GM12878 (cell line): ENCODE measurements around the gene SOX6.

Experiments used
- BRCA1 ChIP-seq: IDR thresholded peaks from 2 replicates; pipeline ENCODE4 v1.6.1; 2011; ENCODE audit warnings: low read depth, low read length, improper control_type of control experiment
- CEBPZ ChIP-seq: fragments of 150-350 bp; IDR thresholded peaks from 2 replicates; pipeline ENCODE4 v1.6.1; 2016; ENCODE audit warnings: low read depth, low read length
- CTCF ChIP-seq, 3 experiments: IDR thresholded peaks in 2 of 3; conservative IDR thresholded peaks in 1 of 3; 2 replicates each; pipeline ENCODE4 v1.5.1; 2011; ENCODE audit warnings: low read depth in 3 of 3, low read length in 3 of 3, mild to moderate bottlenecking in 3 of 3, control low read depth in 2 of 3, moderate library complexity in 2 of 3, inconsistent platforms in 1 of 3, mixed read lengths in 1 of 3; ENCODE audit not compliant: control insufficient read depth in 2 of 3, insufficient read depth in 1 of 3; ENCODE audit errors: extremely low read depth in 1 of 3
- EP300 ChIP-seq, 2 experiments: fragments of 150-350 bp in 1 of 2; IDR thresholded peaks; 2 replicates each; pipeline ENCODE4 v1.6.1; 2011 to 2012; ENCODE audit warnings: low read depth in 2 of 2, low read length in 2 of 2, borderline replicate concordance in 1 of 2, improper control_type of control experiment in 1 of 2, inconsistent platforms in 1 of 2; ENCODE audit not compliant: control insufficient read depth in 1 of 2
- GATAD2B ChIP-seq: fragments of 450-650 bp; conservative IDR thresholded peaks from 2 replicates; pipeline ENCODE4 v1.6.1; 2017; ENCODE audit warnings: low read depth, mild to moderate bottlenecking, moderate library complexity
- LARP7 ChIP-seq: fragments of 450-650 bp; IDR thresholded peaks from 2 replicates; pipeline ENCODE4 v1.6.1; 2017; ENCODE audit warnings: mild to moderate bottlenecking
- POLR2A ChIP-seq: IDR thresholded peaks from 2 replicates; pipeline ENCODE4 v1.6.1; 2011; ENCODE audit warnings: low read depth, mild to moderate bottlenecking, low read length
- RCOR1 ChIP-seq: conservative IDR thresholded peaks from 2 replicates; pipeline ENCODE4 v1.6.1; 2012; ENCODE audit warnings: low read depth, low read length, improper control_type of control experiment
- SMAD5 ChIP-seq: IDR thresholded peaks from 2 replicates; pipeline ENCODE4 v1.6.1; 2016; ENCODE audit warnings: antibody characterized with exemption, low read depth
- TCF12 ChIP-seq: IDR thresholded peaks from 2 replicates; pipeline ENCODE4 v1.6.1; 2011; ENCODE audit warnings: low read depth, mild to moderate bottlenecking, low read length
- ZBTB4 ChIP-seq: fragments of 450-650 bp; formaldehyde crosslinking; IDR thresholded peaks from 2 replicates; pipeline ENCODE4 v1.4.0; 2022; ENCODE audit warnings: mild to moderate bottlenecking, moderate library complexity
- ZNF217 ChIP-seq: fragments of 450-650 bp; IDR thresholded peaks from 2 replicates; pipeline ENCODE4 v1.6.1; 2017; ENCODE audit warnings: antibody characterized with exemption, mild to moderate bottlenecking

GRCh38 chr11:16378906-16379305 lies 22.6 kb upstream of the SOX6 start:
- no peak for TF ChIP-seq POLR2A
- no peak for TF ChIP-seq CTCF (IDR thresholded peaks at IDR 0.05 in 2 of 3, conservative IDR thresholded peaks at IDR 0.05 in 1 of 3; ENCODE audit: control insufficient read depth in 2 of 3, extremely low read depth in 1 of 3, insufficient read depth in 1 of 3, low read depth in 3 of 3, low read length in 3 of 3)
- no peak for TF ChIP-seq GATAD2B
- no peak for TF ChIP-seq RCOR1
- TF ChIP-seq BRCA1, result no peak
- TF ChIP-seq ZBTB4 (CRISPR knock-in tag), result no peak
- no peak for TF ChIP-seq SMAD5
- TF ChIP-seq LARP7, result no peak
- no peak for TF ChIP-seq TCF12
- TF ChIP-seq EP300 (IDR thresholded peaks at IDR 0.05; ENCODE audit: borderline replicate concordance in 1 of 2, control insufficient read depth in 1 of 2, low read depth in 2 of 2, low read length in 2 of 2), result no peak
- no peak for TF ChIP-seq CEBPZ
- TF ChIP-seq ZNF217, result no peak
